Putamen (tissue), 1 donor: Measurements from ENCODE around the gene ASGR1.

Source experiments
- DNase-seq: peaks from one replicate; pipeline ENCODE4 v3.0.0-alpha.2; 2016; ENCODE audit warnings: low spot score

The ASGR1 gene

GRCh38 chr17:7216242-7217112, 37.3 kb upstream of the ASGR1 start:
- DNase-seq = no peak

DNA sequence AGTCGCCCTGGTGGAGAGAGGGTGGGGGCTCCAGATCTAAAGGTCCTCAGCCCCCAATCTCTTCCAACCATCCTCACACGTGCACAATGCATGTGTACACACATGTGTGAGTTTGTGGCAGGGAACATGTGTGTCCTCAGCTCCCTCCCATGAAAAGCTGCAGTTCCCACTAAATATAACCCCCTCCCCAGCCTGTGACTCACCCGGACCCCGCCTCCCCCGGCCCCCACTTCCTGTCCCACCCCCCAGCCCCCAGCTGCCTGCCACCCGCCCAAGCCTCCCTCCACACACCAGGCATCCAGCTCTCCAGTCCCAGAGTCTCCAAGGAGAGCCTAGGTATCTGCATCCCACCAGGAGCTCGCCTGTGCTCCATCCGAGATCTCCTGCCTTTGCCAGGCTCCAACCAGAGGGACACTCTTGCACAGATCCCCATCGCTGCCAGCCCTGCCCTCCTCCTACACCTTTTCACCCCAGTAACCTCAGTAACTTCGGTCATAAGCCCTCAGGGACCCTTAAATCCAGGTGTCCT, 36.5 kb upstream of the ASGR1 start:
- DNase-seq = no peak

- no peak for DNase-seq
These were observed 36.0 kb upstream of the ASGR1 start for GRCh38 chr17:7215136-7215638.

DNA sequence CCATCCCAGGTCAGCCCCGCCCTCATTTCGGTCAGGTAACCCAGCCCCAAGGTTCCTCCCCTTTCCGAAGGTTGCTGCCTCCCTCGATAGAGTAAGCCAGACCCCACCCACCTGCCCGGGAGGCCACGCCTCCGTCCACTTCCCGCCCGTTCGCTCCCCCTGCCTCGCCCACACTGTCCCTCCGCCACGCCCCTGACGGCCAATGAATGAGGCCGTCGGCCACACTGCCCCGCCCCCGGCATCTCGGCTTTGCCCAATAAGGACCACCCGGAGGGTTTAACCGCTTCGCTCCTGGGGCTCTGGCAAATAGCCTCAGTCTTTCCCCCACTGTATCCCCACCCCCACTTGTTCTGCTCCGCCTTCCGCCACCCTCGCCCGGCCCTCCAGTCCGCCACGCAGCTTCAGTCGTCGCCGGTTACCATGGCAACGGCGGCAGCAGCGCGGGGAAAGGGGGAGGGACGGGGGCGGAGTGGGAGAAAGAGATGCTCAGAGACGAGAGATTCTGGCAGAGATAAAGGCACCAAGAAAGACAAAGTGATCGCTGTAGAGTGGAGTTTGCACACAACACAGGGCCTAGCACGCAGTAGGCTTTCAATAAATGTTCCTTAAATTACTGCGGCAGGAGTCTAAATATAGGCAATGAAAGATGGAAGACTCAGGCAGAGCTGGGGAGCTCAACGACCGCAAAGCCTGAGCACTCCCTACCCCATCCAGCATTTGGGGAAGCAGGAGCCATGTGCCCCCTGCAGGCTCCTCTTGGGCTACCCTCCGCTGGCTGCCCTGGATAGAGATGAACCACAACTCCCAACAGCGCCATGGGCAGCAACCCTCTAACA, 35.3 kb upstream of the ASGR1 start:
- peak; percentile 93 for DNase-seq

- peak; percentile 79 for DNase-seq
These were observed 34.7 kb upstream of the ASGR1 start for GRCh38 chr17:7213895-7214299.

DNA sequence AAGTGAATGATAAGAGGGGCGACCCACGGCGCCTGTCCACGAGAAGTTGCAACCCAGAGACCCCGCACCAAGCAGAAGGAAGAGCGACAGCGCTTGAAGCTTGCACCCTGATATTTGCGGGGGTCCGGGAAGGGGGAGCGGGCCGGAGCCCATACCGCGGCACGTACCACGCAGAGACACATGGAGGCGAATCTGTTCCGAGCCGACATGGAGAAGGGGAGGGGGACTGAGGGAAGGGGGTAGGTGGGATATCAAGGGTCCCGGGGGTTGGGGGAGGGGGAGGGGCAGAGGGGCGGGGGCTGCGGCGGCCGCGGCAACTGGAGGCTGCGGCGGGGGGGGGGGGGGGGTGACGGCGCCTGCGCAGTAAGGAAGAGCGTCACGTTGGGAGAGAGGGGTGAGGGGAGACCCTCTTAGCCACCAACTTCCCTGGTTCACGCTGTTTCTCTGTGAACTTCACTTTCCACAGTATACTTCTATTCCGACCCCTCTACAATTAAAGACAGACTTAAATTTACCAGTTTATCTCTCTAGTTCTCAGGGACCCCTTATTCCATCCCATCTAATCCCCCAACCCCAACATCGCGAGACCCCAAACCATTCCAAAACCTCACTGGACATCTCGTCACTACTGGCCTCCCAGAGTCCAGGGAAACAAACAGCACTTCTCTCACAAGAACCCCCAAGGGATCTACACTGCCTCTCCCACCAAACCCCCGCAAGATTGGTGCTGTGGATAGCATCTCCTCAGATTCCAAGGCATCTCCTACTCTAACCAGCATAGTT, 32.5 kb upstream of the ASGR1 start:
- DNase-seq = no peak

GRCh38 chr17:7208754-7209460, 29.7 kb upstream of the ASGR1 start:
- no peak for DNase-seq

DNA sequence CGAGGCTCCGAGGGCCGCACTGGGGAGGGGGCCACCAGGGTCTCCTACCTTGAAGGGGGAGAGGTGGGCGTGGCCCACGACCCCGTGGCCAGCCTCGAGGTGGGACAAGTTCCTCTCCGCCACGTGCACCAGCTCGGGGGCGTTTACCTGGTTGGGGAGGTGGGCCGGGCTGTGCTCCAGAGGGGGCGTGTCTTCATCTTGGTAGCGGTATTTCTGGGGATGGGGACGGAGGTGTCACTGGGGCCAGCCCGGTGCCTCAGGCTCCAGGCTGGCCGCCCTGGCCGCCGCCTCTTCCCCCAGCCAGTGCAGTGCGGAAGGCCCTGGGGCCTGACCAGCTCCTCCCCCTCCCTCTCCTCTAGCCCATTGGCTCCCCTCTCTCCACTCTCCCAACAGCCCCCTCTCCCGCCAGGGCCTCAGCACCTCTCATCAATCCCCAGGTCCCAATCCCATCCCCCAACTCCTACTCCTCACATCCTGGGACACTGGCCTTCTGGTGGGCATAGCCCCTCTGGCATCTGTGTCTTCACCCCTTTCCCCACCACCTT, 28.9 kb upstream of the ASGR1 start:
- no peak for DNase-seq

DNA sequence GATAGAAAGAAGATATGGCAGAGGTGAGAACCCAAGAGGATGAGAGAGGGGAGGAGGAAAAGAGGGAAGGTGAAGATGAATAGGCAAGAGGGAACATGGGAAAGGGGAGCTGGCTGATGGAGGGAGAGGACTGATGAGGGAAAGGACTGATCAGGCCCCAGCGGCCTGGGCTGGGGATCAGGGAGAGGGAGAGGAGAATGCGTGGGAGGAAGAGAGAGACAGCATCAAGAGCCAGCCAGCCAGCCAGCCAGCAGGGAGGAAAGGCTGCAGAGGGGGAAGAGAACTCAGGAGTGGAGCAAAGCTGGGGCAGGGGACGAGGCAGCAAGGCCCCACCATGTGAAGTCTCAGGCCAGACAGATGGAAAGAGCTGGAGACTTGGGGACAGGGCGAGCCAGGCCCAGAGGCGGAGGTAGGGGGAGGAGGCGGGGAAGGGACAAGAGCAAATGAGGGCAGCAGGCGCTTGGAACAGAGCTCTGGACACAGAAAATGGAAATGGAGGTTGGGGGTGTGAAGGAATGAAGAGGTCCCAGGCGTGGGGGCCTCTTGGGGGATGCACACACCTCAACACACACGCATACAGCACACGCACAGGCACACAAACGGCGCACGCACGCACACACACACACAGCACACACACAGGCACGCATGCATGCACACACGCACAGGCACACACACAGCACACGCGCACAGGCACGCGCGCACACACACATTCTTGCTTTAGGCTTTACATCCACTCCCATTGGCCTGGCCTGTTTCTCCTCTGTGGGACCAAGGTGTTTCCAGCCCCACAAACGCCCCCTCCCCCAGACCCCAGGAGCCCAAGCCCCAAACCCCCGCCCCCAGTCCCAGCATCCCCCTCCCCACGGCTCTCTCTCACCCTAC, 28.2 kb upstream of the ASGR1 start:
- no peak for DNase-seq

DNA sequence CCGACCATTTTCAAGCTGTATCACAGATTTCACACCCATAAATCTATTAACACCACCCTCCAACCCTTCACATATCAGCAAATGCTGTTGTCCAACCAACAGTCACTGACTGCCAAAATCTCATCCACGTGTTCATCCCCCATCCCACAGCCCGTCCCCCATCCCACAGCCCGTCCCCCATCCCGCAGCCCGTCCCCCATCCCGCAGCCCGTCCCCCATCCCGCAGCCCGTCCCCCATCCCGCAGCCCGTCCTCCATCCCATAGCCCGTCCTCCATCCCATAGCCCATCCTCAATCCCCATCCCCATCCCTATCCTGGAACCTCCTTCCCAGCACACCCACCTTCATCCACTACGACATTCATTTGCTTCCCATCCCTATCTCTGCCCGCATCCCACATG, 26.4 kb upstream of the ASGR1 start:
- DNase-seq = no peak

DNA sequence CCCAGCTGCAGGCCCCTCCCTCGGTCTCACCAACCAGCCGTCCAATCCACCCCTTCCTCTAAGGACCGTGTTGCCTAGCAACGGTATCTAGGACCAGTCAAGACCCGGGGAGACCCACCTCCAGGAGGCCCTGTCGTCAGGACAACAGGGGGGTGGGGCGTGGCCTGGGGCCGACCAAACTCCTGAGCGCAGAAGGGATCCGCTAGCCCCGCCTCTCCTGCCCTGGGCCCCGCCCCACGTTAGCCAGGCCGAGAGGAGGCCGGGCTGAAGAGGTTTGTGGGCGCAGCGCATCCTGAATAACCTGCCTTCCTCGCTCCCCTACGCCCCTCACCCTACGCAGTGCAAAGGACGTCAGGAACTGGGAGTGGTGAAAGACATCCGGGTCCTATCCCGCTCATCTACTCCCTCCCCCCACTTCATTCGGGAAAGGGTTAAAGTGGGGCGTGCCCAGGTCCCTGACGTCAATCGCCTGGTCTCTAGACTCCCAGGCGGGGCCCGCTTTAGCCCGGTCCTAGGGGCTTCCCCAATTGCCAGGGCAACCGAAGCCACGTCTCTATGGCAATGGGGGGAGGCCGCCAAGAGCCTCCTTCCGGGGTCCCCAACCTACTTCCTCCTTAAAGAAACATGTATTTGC, 25.8 kb upstream of the ASGR1 start:
- DNase-seq = peak; percentile 81

DNA sequence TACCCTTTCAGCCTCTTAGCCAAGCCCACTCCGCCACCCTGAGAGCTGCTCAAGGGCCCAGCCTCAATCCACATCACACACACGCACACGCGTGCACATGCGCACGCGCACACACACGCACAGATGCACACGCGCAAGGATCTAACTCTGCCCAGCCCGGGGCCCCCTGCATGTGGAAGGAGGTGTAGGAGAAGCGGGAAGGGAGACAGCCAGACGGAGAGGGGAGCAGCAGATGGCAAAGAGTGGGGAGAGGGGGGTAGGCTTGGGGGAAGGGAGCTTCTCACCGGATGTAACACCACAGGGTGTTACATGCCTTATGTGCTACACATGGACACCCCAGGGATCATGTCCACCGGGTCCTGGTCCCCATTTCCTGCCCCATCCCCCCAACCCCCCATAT, 25.2 kb upstream of the ASGR1 start:
- no peak for DNase-seq

DNA sequence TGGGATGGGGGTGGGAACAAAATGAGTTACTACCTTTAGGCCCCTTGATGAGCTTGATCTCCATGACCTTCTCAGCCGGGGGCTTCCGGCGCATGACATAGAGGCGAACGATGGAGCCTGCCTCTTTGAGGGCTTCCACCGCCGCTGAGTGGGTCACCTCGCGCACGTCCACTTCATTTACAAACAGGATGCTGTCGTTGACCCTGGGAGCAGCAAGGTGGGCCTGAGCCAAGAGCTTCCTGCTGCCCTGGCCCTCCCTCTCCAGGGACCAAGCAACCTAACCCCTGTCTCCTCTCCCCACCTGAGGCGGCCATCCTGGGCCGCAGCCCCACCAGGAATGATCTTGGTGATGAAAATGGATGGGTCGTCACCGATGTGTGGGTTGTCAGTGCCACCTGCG, 24.2 kb upstream of the ASGR1 start:
- no peak for DNase-seq

- DNase-seq = no peak
These were observed 17.7 kb upstream of the ASGR1 start for GRCh38 chr17:7196651-7197401.

- no peak for DNase-seq
These were observed 16.8 kb upstream of the ASGR1 start for GRCh38 chr17:7195971-7196370.

GRCh38 chr17:7192271-7192937, 13.2 kb upstream of the ASGR1 start:
- no peak for DNase-seq

DNA sequence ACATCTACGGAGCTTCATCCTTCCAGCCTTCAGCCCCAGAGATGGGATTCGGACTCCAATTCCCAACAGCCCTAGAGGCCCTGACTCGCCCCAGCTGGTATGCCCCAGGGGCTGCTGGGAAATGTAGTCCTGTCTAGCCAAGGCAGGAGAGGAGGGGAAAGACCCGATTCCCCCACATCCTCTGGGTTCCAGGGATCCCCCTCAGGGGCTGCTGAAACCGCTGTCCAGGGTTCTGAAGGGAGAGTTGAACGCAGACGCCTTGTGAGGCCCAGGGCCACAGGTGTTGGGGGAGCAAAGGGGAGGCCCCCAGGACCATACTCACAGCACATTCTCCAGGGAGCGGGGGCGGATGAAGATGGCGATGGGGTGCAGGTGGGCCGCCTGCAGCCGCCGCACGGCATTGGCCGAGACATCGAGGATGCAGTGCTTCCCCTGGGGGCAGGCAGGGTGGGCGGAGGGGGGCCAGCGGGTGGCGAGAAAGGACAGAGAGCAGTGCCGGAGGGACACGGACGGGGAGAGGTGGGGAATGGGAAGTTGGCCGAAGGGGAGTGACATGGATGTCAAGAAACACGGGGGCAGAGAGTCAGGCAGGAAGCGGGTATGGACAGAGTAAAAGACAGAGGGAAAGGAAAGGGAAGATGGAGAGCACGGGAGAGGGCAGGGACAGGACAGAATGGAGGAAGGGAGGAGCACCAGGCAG, 12.6 kb upstream of the ASGR1 start:
- no peak for DNase-seq

GRCh38 chr17:7191069-7191468, 11.9 kb upstream of the ASGR1 start:
- DNase-seq = no peak
